Choroid plexus epithelial cell (primary cell): ENCODE measurements around the gene TBL3.
A peak's percentile ranks its signal among the peaks of the same experiment; 100 is the strongest.
"Not testable (repeated sequence)": the region's sequence is repeated elsewhere in the genome, so short reads cannot be mapped to it uniquely, and the experiment has no call there.

ENCODE experiments used
- DNase-seq: peaks from one replicate; pipeline ENCODE4 v3.0.0-alpha.2; 2010; ENCODE audit warnings: low read depth
- H3K4me3 ChIP-seq: 2 replicates; pipeline ENCODE4 v1.5.1; 2011; ENCODE audit warnings: low read depth, mild to moderate bottlenecking, control low read depth, low read length, moderate library complexity
- CTCF ChIP-seq: conservative IDR thresholded peaks from 2 replicates; pipeline ENCODE4 v1.5.1; 2011; ENCODE audit warnings: low read depth, mild to moderate bottlenecking, control low read depth, inconsistent platforms, low read length, moderate library complexity

TBL3 gene

GRCh38 chr16:1938910-1939309 lies 32.9 kb upstream of the TBL3 start:
- TF ChIP-seq CTCF: no peak
- no peak overlapping the region for H3K4me3 ChIP-seq
- DNase-seq: no peak

- not testable (repeated sequence) for H3K4me3 ChIP-seq, DNase-seq
These were observed 32.0 kb upstream of the TBL3 start for GRCh38 chr16:1939833-1940232.

- no peak overlapping the region for H3K4me3 ChIP-seq
- no peak for TF ChIP-seq CTCF
These were observed 31.3 kb upstream of the TBL3 start for GRCh38 chr16:1940273-1941161.

GRCh38 chr16:1941162-1942046 lies 30.4 kb upstream of the TBL3 start:
- TF ChIP-seq CTCF: peak; percentile 29
- peak overlapping the region; percentile 85 for H3K4me3 ChIP-seq
- DNase-seq: peak; percentile 40

More at GRCh38 chr16:1940273-1941161, 31.3 kb upstream of the TBL3 start:
- no peak for DNase-seq

- no peak for TF ChIP-seq CTCF
- peak; percentile 50 for DNase-seq
- peak overlapping the region; percentile 85 for H3K4me3 ChIP-seq
These were observed 29.6 kb upstream of the TBL3 start for GRCh38 chr16:1942047-1942809.

- no peak for TF ChIP-seq CTCF
- DNase-seq: peak; percentile 99
- peak within 1 kb of the TSS; percentile 85 for H3K4me3 ChIP-seq
These were observed 28.8 kb upstream of the TBL3 start, which contains the start of gene MSRB1 for GRCh38 chr16:1942810-1943726. Gene MSRB1 (minus strand): TSS chr16:1943199. CDS start chr16:1943156, 43 bp downstream.
